ENCODE data around the gene LRRK1.

The LRRK1 gene

GRCh38 chr15:100949691-100950090 is 30.5 kb downstream of the LRRK1 start:
- no peak overlapping the region for H3K23ac ChIP-seq (ENCODE audit: low read length)
- no peaks in the 10 kb centered on the region for H3K27me3 ChIP-seq (ENCODE audit: insufficient read depth, low read length, poor library complexity)
- no peak for DNase-seq
- no peaks in the 10 kb centered on the region for H3K36me3 ChIP-seq (ENCODE audit: control insufficient read depth, insufficient read depth, low read length)
- no peak overlapping the region for H2BK5ac ChIP-seq (ENCODE audit: low read length)
- no peak overlapping the region for H4K8ac ChIP-seq (ENCODE audit: low read depth, low read length)
- H3K27ac ChIP-seq (ENCODE audit: low read depth, low read length) = no peak overlapping the region
- H3K9ac ChIP-seq (ENCODE audit: low read length) = no peak overlapping the region
- no peak overlapping the region for H2BK15ac ChIP-seq (replicated peaks; ENCODE audit: low read depth)
- H2BK120ac ChIP-seq (ENCODE audit: low read depth, low read length) = no peak overlapping the region
- no peaks in the 10 kb centered on the region for H3K79me1 ChIP-seq (ENCODE audit: low read length)
- no peak overlapping the region for H3K56ac ChIP-seq (ENCODE audit: low read length)
- no CpG with 5 or more reads among the region's 1 CpG for WGBS (ENCODE audit: extremely low coverage, insufficient coverage, low lambda C conversion rate)
- no peak overlapping the region for H2AK5ac ChIP-seq (ENCODE audit: low read length)
- H3K4ac ChIP-seq (ENCODE audit: low read depth, low read length) = no peak overlapping the region
- H3K4me2 ChIP-seq (ENCODE audit: low read length) = no peak overlapping the region
- no peak overlapping the region for H4K5ac ChIP-seq (ENCODE audit: low read length)
- H3K18ac ChIP-seq (ENCODE audit: low read length) = no peak overlapping the region
- H3K4me3 ChIP-seq (ENCODE audit: low read length) = no peak overlapping the region
- H3K79me2 ChIP-seq (ENCODE audit: control insufficient read depth, insufficient read depth, low read length) = no peaks in the 10 kb centered on the region
- H3K4me1 ChIP-seq (ENCODE audit: control insufficient read depth, low read depth, low read length) = no peaks in the 10 kb centered on the region

DNA sequence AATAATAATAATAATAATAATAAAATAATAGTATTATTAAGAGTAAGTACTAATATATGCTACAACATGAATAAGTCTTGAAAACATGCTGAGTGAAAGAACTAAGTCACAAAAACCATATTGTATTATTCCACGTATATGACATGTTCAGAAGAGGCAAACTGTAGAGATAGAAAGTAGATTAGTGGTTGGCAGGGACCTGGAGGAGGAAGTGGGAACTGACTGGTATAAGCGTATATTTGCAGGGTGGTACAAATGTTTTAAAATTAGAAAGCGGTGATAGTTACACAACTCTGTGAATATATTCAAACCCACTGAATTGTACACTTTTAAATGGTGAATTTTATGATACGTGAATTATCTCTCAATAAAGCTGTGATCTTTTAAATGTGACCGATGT is 32.8 kb downstream of the LRRK1 start:
- Histone ChIP-seq H3K4me3 (ENCODE audit: low read length) (no peak overlapping the region), H3K56ac (ENCODE audit: low read length) (no peak overlapping the region)
- WGBS (ENCODE audit: extremely low coverage, insufficient coverage, low lambda C conversion rate) = no CpG with 5 or more reads among the region's 5 CpGs

DNA sequence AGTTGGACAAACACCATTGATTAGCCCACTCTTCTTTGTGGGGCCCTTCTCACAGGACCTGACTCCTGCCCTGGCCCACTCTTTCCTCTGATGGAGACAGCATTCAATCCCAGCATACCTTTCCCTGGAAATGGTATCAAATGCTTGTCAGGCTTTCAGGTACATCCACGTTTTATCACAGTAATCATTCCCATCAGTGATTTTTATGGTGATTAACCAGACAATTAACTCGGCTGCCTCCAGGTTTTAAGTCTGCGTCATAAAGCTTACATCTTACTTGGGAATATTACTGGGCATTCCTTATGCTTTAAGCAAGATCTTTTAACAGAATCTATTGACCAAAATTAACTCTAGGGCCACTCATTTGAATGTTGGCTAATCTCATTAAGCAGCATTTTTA is 33.4 kb downstream of the LRRK1 start:
- no peak overlapping the region for H3K27ac ChIP-seq (ENCODE audit: low read depth, low read length)
- WGBS (ENCODE audit: extremely low coverage, insufficient coverage, low lambda C conversion rate) = no CpG with 5 or more reads among the region's 3 CpGs
- no peak overlapping the region for H3K4me2 ChIP-seq (ENCODE audit: low read length)
- no peak overlapping the region for H3K9ac ChIP-seq (ENCODE audit: low read length)
- H3K56ac ChIP-seq (ENCODE audit: low read length) = no peak overlapping the region
- no peaks in the 10 kb centered on the region for H3K79me1 ChIP-seq (ENCODE audit: low read length)
- no peak overlapping the region for H3K4me3 ChIP-seq (ENCODE audit: low read length)
- H2BK15ac ChIP-seq (replicated peaks; ENCODE audit: low read depth) = no peak overlapping the region
- H2BK5ac ChIP-seq (ENCODE audit: low read length) = no peak overlapping the region
- no peak overlapping the region for H3K23ac ChIP-seq (ENCODE audit: low read length)
- no peak overlapping the region for H2AK5ac ChIP-seq (ENCODE audit: low read length)
- no peak overlapping the region for H4K5ac ChIP-seq (ENCODE audit: low read length)
- H3K36me3 ChIP-seq (ENCODE audit: control insufficient read depth, insufficient read depth, low read length) = no peaks in the 10 kb centered on the region
- H3K27me3 ChIP-seq (ENCODE audit: insufficient read depth, low read length, poor library complexity) = no peaks in the 10 kb centered on the region
- no peak overlapping the region for H4K8ac ChIP-seq (ENCODE audit: low read depth, low read length)
- no peaks in the 10 kb centered on the region for H3K4me1 ChIP-seq (ENCODE audit: control insufficient read depth, low read depth, low read length)
- no peak overlapping the region for H3K18ac ChIP-seq (ENCODE audit: low read length)
- no peak overlapping the region for H2BK120ac ChIP-seq (ENCODE audit: low read depth, low read length)
- H3K79me2 ChIP-seq (ENCODE audit: control insufficient read depth, insufficient read depth, low read length) = no peaks in the 10 kb centered on the region
- no peak overlapping the region for H3K4ac ChIP-seq (ENCODE audit: low read depth, low read length)
- DNase-seq = no peak

More for the DNA sequence above, 32.8 kb downstream of the LRRK1 start:
- Histone ChIP-seq H3K4me2 (ENCODE audit: low read length) (no peak overlapping the region), H2BK120ac (ENCODE audit: low read depth, low read length) (no peak overlapping the region), H2BK5ac (ENCODE audit: low read length) (no peak overlapping the region), H3K36me3 (ENCODE audit: control insufficient read depth, insufficient read depth, low read length) (no peaks in the 10 kb centered on the region), H3K79me1 (ENCODE audit: low read length) (no peaks in the 10 kb centered on the region), H4K8ac (ENCODE audit: low read depth, low read length) (no peak overlapping the region), H3K23ac (ENCODE audit: low read length) (no peak overlapping the region), H3K27me3 (ENCODE audit: insufficient read depth, low read length, poor library complexity) (no peaks in the 10 kb centered on the region), H4K5ac (ENCODE audit: low read length) (no peak overlapping the region), H3K27ac (ENCODE audit: low read depth, low read length) (no peak overlapping the region), H3K18ac (ENCODE audit: low read length) (no peak overlapping the region), H3K79me2 (ENCODE audit: control insufficient read depth, insufficient read depth, low read length) (no peaks in the 10 kb centered on the region), H3K4ac (ENCODE audit: low read depth, low read length) (no peak overlapping the region), H2AK5ac (ENCODE audit: low read length) (no peak overlapping the region), H3K4me1 (ENCODE audit: control insufficient read depth, low read depth, low read length) (no peaks in the 10 kb centered on the region), H3K9ac (ENCODE audit: low read length) (no peak overlapping the region), H2BK15ac (replicated peaks; ENCODE audit: low read depth) (no peak overlapping the region)
- DNase-seq = no peak

DNA sequence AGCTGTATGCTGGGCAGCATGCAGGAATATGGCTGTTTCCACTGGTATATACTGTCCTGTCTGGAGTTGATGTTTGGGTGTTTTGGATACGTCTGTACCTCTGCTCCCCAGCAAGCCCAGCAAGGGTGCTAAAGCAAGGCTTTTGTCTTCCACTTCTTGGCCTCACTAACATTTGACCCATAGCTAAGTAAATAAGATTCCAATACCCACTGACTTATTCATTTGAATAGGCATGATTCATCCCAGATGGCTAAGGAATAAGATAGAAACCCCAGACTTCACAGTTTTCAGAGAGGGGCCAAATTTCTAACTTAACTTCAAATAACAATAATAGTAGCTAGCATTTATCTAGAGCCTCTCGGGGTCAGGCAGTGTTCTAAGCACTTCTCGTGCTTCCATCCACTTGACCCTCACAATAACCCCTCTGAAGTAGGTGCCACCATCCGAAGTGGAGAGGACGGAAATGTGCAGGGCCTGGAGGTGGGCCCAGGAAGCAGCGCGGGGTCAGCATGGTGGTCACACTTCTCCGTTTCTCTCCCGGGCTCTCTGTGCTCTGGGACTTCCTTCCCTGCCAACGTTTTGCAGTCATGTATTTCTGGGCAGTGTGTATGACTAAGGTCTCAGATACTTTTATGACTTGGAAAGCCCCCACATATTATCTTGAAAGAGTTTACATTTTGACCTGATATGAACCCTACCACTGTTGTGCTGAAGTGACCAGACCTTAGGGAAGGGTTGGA is 39.3 kb downstream of the LRRK1 start:
- no peaks in the 10 kb centered on the region for H3K4me1 ChIP-seq (ENCODE audit: control insufficient read depth, low read depth, low read length)
- H2BK15ac ChIP-seq (replicated peaks; ENCODE audit: low read depth) = no peak overlapping the region
- no peak overlapping the region for H3K23ac ChIP-seq (ENCODE audit: low read length)
- H3K4me2 ChIP-seq (ENCODE audit: low read length) = no peak overlapping the region
- no peak overlapping the region for H3K4me3 ChIP-seq (ENCODE audit: low read length)
- no peak overlapping the region for H2BK120ac ChIP-seq (ENCODE audit: low read depth, low read length)
- H4K5ac ChIP-seq (ENCODE audit: low read length) = no peak overlapping the region
- no peak overlapping the region for H3K56ac ChIP-seq (ENCODE audit: low read length)
- WGBS (ENCODE audit: extremely low coverage, insufficient coverage, low lambda C conversion rate) = no CpG with 5 or more reads among the region's 10 CpGs
- H2AK5ac ChIP-seq (ENCODE audit: low read length) = no peak overlapping the region
- no peak overlapping the region for H3K18ac ChIP-seq (ENCODE audit: low read length)
- no peak overlapping the region for H3K9ac ChIP-seq (ENCODE audit: low read length)
- H3K79me1 ChIP-seq (ENCODE audit: low read length) = no peaks in the 10 kb centered on the region
- H2BK5ac ChIP-seq (ENCODE audit: low read length) = no peak overlapping the region
- DNase-seq = no peak
- no peak overlapping the region for H3K4ac ChIP-seq (ENCODE audit: low read depth, low read length)
- no peaks in the 10 kb centered on the region for H3K79me2 ChIP-seq (ENCODE audit: control insufficient read depth, insufficient read depth, low read length)
- H3K27me3 ChIP-seq (ENCODE audit: insufficient read depth, low read length, poor library complexity) = no peaks in the 10 kb centered on the region
- H4K8ac ChIP-seq (ENCODE audit: low read depth, low read length) = no peak overlapping the region
- no peak overlapping the region for H3K27ac ChIP-seq (ENCODE audit: low read depth, low read length)
- H3K36me3 ChIP-seq (ENCODE audit: control insufficient read depth, insufficient read depth, low read length) = no peaks in the 10 kb centered on the region

GRCh38 chr15:100959066-100960050 is 40.2 kb downstream of the LRRK1 start:
- H2BK5ac ChIP-seq (ENCODE audit: low read length) = no peak overlapping the region
- H3K4me1 ChIP-seq (ENCODE audit: control insufficient read depth, low read depth, low read length) = no peaks in the 10 kb centered on the region
- no peaks in the 10 kb centered on the region for H3K36me3 ChIP-seq (ENCODE audit: control insufficient read depth, insufficient read depth, low read length)
- no peak overlapping the region for H2AK5ac ChIP-seq (ENCODE audit: low read length)
- no peak overlapping the region for H2BK15ac ChIP-seq (replicated peaks; ENCODE audit: low read depth)
- no peak overlapping the region for H4K5ac ChIP-seq (ENCODE audit: low read length)
- no peak for DNase-seq
- no peak overlapping the region for H3K23ac ChIP-seq (ENCODE audit: low read length)
- no peak overlapping the region for H3K56ac ChIP-seq (ENCODE audit: low read length)
- H3K4ac ChIP-seq (ENCODE audit: low read depth, low read length) = no peak overlapping the region
- H3K4me3 ChIP-seq (ENCODE audit: low read length) = no peak overlapping the region
- H3K18ac ChIP-seq (ENCODE audit: low read length) = no peak overlapping the region
- no peak overlapping the region for H3K27ac ChIP-seq (ENCODE audit: low read depth, low read length)
- no peak overlapping the region for H3K4me2 ChIP-seq (ENCODE audit: low read length)
- H4K8ac ChIP-seq (ENCODE audit: low read depth, low read length) = no peak overlapping the region
- H3K9ac ChIP-seq (ENCODE audit: low read length) = no peak overlapping the region
- H2BK120ac ChIP-seq (ENCODE audit: low read depth, low read length) = no peak overlapping the region
- no peaks in the 10 kb centered on the region for H3K79me1 ChIP-seq (ENCODE audit: low read length)
- H3K79me2 ChIP-seq (ENCODE audit: control insufficient read depth, insufficient read depth, low read length) = no peaks in the 10 kb centered on the region
- H3K27me3 ChIP-seq (ENCODE audit: insufficient read depth, low read length, poor library complexity) = no peaks in the 10 kb centered on the region
- WGBS (ENCODE audit: extremely low coverage, insufficient coverage, low lambda C conversion rate) = no CpG with 5 or more reads among the region's 14 CpGs

Measured in mesendoderm (in vitro differentiated cells).